Measurements from ENCODE around the gene SLC7A14.
A peak's percentile ranks its signal among the peaks of the same experiment; 100 is the strongest.

The SLC7A14 gene

DNA sequence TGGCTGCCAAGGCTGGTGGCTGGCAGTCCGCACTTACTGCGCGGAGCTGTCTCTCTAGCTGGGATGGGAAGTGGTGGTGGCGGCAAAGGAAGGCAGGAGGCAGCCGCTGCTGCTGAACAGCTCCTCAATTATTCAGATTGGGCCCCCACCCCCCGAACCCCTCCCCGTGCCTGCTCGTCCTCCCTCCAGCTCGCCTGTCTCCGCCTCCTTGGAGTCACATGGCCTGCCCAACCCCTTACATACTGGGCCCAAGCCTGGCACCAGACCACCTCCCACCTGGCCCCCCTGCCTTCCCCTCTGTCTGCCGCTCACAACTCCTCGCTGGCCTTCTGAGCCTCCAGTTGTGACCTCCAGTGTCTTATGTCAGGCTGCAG, at the start of gene SLC7A14:
Gene SLC7A14, minus strand, starts transcription at position 139 of the 374 bp plus-strand sequence. CDS start 59,139 bp downstream, outside the sequence.
- peak; percentile 25 for DNase-seq (ENCODE audit: low read depth, low spot score)

DNA sequence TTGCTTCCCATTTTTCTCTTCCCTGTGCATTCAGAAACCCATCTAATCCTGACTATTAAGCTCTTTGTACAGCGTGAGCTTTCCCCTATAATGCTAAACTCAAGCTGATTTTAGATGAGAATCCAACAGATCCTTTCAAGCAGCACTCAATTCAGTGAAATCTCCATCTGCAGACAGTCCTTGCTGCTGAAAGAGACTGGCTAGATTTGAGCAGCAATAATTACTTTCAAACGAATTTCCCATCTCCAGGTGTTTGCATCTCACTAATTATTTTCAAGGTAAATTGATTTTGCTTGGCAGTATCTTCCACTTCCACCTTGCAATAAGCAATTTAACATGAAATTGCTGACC, 49.5 kb upstream of the SLC7A14 start:
- DNase-seq (ENCODE audit: low read depth, low spot score) = no peak

DNA sequence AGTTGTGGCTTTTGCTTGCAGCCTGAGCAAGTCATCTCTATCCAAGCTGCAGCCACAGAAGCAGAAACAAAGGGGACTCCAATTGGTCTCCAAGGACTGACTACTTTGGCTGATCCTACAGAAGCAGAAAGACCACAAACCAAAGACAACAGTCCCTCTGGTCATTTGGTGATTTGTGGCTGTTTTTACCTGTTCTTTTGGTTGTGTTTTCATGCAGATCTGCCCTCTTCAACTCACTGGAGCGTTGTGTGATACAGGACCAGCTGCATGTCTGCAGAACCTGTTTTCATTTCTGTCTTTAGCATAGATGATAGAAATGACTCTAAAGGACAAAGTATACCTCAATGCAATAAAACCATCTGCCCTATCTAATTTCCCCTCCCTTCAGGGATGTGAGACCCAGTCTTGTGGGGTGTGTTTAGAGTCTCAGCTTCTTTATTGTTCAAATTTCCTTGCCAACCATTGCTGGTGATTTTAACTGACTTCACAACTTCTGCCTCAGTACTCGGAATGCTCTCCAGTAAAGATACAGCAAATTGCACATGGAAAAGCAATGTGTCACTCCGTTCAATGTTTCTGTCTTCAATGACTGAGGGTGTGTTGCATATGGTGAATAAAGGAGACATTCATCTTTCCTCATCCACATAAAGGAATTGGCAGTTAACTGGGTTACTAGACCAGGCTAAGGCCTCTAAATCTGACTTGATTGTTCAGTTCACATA, 48.9 kb upstream of the SLC7A14 start:
- no peak for DNase-seq (ENCODE audit: low read depth, low spot score)

DNA sequence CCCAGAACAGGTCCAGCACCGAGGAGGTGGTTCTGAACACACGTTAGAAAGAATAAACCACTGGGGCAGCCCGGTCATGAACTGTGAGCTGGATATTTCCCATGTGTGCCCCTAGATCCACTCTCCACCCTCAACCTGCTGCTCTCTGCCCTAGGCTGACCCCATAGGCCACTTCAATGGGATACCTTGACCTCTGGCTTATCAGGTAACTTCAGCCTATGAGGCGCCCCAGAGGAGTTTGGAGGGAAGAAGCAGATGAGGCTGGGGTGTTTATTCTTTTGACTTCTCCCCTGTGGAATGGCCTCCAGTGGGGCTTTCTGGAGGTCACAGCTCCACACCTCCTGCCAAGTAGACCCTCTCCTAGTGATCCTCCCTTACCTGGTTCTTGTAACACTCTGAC, 47.7 kb upstream of the SLC7A14 start:
- DNase-seq (ENCODE audit: low read depth, low spot score) = no peak

DNA sequence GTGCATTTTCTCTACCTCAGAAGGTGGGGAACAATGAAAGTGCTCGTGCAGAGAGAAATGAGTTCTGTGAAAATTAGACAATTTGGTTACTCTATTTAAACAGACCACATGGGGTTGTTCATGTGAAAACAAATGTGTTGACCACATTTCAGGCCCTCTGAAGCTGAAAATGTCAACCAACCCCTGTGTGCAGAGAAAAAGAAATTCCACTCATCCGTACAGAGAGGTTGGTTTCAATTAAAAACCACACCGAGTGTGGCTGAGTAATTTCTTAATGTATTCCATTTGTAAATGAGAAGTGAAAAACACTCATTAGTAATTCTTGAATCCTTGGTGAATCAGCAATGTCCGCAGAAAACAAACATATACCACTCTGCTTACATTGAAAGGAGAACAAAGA, 46.9 kb upstream of the SLC7A14 start:
- DNase-seq (ENCODE audit: low read depth, low spot score) = no peak

DNA sequence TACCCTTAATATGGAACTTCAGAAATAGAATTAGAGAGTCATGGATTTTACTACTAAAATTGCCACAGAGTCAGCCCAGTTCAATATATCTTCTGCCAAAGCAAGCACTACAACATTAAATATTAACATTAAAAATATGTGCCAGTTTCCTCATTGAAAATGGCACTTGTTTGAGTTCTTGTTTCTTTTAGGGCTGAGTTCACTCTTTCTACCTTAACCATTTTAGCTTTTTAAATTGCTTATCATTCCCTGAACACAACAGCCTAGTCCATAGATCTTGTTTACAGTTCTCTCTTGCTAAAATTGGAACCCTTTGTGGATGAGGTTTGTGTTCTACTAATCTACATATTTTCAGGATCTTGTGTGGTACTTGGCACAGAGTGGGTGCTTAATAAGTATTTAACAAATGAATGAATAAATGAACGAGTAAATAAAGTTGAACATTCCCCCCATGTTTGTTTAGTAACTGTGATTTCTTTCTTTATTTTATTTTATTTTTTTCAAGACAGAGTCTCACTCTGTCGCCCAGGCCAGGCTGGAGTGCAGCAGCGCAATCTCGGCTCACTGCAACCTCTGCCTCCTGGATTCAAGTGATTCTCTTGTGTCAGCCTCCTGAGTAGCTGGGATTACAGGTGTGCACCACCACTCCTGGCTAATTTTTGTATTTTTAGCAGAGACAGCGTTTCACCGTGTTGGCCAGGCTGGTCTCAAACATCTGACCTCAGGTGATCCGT, 46.0 kb upstream of the SLC7A14 start:
- no peak for DNase-seq (ENCODE audit: low read depth, low spot score)

DNA sequence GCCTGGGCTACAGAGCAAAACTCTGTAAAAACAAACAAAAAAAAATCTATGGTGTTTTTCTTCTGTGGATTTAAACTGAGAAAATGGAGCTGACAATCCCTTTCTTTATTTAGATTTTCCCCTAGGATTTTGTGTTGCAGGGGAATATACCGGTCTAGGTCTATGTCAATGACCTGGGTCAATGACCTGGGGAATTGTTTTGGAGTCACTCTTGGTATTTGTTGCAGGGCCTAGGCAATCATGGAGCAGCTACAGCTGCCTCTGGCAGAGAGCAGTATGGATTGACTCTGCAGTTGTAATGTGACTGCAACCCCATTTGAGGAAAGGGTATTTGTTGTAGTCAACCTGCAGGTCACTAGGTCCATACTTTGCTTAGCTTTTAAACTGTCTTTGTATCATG, 37.6 kb upstream of the SLC7A14 start:
- DNase-seq (ENCODE audit: low read depth, low spot score) = no peak

DNA sequence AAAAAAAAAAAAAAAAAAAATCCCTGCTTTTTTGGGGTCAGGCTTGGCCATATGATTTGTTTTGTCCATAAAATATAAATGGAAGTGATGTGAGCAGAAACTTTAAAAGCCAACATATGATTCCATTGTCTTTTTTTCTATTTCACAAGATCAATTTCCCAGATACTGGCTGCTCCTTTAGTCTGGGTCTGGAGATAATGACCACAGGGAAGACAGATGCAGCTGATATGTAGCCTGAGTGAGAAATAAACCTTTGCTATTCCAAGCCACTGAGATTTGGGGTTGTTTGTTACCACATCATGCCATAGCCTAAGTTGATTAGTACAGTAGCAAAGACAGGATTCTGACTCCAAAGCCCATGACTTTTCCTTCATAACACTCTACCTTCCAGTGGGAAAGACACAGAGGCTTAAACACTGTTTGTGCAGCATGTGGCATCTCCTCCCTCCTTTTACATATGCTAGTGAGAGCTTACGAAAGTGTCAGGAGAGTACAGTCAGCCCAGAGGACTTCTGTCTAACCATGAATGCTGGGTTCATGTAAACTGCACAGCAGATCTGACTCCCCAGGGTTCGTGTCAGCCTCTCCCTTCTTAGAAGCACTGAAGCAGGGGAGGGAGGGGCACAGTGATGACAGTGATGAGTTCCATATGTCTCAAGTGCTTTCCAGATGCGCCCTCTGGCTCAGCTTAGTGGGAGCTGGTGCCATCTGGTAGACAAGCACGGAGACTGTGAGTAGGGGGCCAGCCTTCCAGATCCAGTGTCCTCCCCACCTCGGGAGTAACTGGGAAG, 36.7 kb upstream of the SLC7A14 start:
- no peak for DNase-seq (ENCODE audit: low read depth, low spot score)

DNA sequence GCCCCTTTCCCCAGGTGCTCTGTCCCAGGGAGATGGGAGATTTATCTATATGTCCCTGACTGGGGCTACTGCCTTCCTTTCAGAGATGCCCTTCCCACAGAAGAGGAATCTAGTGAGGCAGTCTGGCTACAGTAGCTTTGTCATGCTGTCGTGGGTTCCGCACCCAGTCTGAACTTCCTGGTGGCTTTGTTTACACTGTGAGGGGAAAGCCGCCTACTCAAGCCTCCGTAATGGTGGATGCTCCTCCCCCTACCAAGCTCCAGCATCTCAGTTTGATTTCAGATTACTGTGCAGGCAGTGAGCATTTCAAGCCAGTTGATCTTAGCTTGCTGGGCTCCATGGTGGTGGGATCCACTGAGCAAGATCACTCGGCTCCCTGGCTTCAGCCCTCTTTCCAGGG, 35.4 kb upstream of the SLC7A14 start:
- no peak for DNase-seq (ENCODE audit: low read depth, low spot score)

DNA sequence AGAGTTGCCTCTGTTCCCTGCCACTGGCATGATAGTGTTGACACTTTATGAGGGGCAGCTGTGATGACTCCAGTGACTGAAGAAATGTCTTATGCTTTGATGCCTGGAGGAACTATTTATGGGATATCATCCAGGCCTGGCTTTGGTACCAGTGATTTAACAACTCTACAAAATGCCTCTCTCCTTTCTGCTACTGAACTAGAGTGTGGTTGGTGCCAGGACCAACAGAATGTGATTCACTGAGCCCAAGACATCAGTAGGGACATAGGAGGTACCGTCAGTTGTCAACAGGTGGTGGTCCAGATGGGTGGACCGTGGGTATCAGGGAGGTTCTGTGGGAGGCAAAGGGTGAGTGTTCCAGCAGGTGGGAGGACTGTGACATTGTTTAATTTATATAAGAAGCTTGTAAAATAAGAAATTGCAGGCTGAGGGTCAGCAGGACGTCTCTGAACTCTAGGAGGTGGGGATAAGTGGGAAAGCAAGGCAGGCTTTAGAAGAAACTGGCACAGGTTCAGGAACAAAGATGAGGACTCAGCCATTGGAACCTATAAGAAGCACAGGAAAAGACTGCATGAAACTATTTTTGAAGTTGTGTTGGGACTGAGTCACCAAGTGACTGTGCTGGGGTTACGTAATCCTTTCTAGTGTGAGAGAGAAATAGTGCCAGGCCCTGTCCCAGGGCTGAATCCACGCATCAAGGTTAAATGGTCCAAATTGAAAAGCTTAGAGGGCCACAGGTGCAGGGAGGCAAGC, 28.5 kb upstream of the SLC7A14 start:
- DNase-seq (ENCODE audit: low read depth, low spot score) = no peak

DNA sequence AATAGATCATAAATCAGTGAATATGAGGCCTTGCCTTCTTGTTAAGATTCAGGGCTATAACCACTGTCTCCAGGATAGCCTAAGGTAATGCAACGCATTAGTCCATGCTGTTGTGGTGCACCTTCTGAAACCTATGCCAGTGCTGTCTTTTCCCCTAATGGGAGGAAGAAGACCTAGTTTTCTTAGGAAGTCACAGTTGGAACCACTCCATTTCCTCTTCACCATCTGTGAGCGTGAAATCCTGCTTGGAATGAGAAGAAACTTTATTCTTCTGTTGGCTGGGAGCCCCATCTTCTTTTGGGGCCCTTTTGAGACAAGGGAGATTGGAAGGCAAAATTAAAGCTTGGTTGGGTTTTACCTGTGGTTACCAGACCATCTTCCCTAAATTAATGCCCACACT, 25.9 kb upstream of the SLC7A14 start:
- DNase-seq (ENCODE audit: low read depth, low spot score) = no peak

DNA sequence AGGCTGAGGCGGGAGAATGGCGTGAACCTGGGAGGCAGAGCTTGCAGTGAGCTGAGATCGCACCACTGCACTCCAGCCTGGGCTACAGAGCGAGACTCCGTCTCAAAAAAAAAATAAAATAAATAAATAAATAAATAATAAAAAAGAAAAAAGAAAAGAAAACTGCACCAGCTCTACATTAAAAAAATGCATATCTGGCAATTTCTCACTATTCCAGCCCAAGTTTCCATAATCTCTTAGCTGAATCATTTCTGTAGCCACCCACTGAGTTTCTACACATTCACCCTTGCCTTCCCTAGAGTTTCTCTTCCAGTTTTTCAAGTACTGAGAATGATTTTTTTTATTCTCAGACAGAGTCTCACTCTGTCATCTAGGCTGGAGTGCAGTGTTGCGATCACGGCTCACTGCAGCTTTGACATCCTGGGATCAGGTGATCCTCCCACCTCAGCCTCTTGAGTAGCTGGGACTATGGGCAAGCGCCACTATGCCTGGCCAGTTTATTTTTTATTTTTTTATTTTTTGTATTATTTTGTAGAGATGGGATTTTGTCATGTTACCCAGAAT, 24.5 kb upstream of the SLC7A14 start:
- no peak for DNase-seq (ENCODE audit: low read depth, low spot score)

DNA sequence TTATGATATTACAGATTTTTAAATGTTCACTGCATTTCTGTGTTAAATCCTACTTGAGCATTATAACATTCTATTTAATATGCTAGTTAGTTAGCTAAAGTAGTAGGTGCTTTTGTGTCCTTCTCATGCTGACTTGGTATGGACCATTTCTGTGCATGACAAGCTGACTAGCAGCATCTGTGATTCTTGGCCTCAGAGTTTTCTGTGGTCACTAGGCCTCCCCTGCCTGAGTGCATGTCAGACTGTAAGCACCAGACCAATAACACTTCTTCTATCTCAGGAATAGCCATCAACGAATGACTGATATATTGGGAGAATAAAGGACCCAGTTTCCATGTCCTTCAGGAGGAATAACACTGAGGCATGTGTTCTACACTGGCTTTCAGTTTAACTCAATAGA, 22.6 kb upstream of the SLC7A14 start:
- DNase-seq (ENCODE audit: low read depth, low spot score) = no peak

DNA sequence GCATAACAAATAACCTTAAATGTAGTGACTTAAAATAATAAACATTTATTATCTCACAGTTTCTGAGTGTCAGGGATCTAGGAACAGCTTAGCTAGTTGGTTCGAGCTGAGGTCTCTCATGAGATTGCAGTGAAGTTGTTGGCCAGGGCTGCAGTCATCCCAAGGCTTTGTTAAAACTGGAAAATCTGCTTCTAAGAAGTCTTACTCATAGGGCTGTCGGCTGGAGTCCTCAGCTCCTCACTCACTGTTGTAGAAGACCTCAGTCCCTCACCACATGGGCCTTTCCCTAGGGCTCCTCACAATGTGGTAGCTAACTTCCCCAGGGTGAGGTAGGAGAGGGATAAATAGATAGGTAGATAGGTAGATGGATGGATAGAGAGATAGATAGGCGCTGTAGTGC, 20.8 kb upstream of the SLC7A14 start:
- DNase-seq (ENCODE audit: low read depth, low spot score) = no peak

DNA sequence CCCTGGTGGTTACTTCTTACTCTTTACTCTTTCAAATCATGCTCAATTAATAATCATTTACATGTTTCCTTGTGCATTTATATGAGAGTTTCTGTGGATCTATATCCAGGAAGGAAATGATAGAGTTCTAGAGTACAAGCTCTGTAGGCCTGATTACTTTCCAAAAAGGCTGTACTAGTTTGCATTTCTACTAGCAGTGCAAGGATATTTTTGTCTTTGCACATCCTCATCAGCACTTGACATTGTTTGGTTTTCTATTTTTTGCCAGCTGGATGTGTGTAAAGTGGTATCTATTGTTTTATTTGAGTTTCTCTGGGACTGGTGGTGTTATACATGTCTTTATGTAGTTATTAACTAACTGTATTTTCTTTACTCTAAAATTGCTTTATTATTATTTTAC, 19.6 kb upstream of the SLC7A14 start:
- no peak for DNase-seq (ENCODE audit: low read depth, low spot score)

DNA sequence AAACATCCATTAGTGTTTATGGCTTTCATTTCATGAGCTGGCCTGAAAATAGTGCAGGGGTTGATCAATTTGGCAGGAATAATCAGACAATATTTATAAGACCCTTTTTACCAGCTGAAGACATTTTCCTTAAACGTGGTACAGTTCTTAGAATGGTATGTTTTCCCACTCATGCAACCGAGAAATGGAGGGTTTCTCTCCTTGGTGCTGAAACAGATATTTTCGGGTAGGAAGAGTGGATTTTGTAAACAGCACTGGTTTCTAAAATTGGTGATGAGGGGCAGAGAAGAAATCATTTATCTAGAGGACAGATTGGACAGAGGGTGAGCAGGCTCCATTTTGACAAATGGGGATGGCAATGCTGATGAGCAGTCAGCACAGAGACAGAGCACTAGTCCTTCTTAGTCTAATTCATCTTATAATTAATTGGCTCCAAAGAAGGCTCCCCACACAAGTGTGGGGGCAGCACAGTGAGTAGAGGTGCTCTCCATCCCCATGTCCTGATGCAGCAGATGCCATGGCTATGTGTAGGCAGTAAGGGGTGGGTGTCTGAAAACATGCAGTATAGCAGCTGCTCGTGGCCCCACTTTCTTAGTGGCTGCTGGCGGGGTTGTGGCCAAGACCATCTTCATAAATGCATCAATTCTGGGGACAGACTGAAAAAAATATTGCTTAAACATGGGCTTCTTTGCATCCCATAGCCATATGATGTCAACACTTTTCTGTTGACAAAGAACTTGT, 18.1 kb upstream of the SLC7A14 start:
- DNase-seq (ENCODE audit: low read depth, low spot score) = no peak

DNA sequence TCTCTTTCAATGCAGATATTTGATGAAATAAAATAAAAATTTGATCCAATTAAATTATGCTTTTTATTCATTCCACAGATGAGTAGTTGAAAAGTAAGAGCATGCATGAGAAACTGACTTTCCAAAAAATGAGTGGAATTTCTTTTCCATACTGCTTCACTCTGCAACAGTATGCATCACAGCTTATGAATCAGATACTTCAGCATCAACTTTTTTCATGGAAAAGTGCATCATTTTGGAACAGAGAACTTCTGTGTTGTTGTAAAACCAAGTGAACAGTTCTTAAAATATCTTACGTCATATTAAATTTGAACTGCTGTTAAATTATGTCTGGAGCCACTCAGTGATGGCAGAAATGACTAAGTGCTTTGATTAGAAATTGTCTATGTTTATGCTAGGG, 16.7 kb upstream of the SLC7A14 start:
- no peak for DNase-seq (ENCODE audit: low read depth, low spot score)

DNA sequence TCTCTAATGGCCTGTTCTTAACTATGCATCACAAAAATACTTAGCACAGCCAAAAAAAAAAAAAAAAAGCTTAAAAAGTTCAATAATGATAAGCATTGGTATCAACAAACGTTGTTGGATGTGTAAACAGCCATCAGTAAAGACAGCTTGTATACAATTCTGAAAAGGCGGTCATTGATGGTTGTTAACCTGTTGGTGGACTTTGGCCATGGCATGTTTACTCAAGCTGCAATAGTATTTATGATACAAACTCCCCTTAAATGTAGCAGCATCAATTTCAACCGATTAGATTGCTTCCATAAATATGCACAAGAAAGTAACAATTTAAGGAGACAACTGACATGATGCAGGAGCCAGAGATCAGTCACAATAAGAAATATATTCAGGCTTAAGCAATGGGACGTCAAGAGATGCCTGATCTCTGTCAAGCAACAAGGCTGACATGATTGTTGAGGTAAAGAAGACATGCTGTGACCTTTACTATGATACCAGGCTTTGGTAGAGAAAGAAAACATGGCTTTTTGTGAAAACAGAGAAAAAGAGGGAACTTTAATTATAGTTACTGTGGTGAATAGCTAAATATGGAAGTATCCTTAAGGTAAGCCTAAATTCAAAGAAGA, 14.2 kb upstream of the SLC7A14 start:
- DNase-seq (ENCODE audit: low read depth, low spot score) = no peak

DNA sequence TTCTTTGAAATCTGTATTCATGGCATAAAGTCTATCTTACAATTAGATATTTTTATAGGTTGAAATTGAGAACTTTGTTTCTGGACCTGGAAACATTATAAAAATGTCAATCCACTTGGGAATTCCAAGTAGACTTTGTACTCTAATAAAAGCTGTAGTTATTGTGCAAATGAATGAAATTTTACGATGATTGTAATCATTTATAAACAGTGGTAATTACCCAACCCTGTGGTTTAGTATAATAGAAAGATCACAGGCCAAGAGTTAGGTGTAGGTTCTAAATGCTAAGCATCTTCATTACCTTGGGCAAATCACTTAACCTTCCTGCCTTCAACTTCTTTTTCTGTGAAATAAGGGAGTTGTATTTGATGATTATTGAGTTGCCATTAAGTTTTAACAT, 13.2 kb upstream of the SLC7A14 start:
- no peak for DNase-seq (ENCODE audit: low read depth, low spot score)

DNA sequence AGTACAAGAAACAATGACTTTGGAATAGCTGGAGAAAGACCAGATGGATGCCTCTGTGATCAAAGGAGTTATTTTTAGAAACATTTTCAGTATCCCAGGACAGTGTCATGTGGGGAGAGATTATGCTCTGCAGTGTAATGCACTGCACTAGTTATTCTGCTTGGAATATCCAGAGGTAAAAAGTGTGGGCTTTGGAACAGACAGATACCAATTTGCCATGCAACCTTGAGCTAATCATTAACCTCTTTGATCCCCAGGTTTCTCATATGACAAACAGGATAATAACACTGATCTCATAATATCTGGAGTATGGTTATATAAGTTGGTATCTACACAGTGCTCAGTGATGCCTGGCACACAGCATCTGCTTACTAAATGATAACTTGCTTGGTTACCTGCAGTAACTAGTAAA, 12.2 kb upstream of the SLC7A14 start:
- no peak for DNase-seq (ENCODE audit: low read depth, low spot score)

DNA sequence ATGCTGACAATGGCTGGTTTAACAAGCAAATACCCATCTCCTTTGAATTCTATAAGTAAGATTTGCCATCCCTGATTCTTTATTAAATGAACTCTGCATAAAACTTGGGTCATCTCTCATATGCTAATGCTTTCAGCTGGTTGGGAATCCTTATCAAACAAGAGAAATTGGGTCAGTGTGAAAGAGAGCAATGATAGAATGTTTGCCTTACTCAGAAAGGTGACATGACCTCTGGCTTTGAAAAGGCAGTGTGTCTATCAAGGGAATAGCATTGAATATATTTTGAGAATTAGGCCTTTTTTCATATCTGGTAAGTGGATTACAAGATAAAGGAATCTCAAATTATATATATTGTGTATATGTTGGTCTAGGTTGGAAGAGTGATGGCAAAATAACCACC, 8.7 kb upstream of the SLC7A14 start:
- no peak for DNase-seq (ENCODE audit: low read depth, low spot score)
